Large intestine (tissue), 12 donors: ENCODE results near the gene CCL7. TPM values are rescaled to one million over a fixed set of nuclear protein-coding genes. Genes with fewer than 3 reads are reported as not detected.
"Not testable (repeated sequence)": the region's sequence is repeated elsewhere in the genome, so short reads cannot be mapped to it uniquely, and the experiment has no call there.

Source experiments
- DNase-seq, 2 donors: peaks; one replicate each; pipeline versions ENCODE4 v3.0.0 to v3.0.0-alpha.2; 2013
- H3K27ac ChIP-seq: one replicate; pipeline ENCODE4 v1.5.1; 2013; ENCODE audit warnings: low read length
- H3K27me3 ChIP-seq: 2 replicates; pipeline ENCODE4 v1.6.1; 2013; ENCODE audit warnings: low read length; ENCODE audit not compliant: control insufficient read depth, insufficient read depth
- H3K36me3 ChIP-seq: 2 replicates; pipeline ENCODE4 v1.6.1; 2013; ENCODE audit warnings: low read length; ENCODE audit not compliant: control insufficient read depth, insufficient read depth
- H3K4me1 ChIP-seq: one replicate; pipeline ENCODE4 v1.6.1; 2013; ENCODE audit warnings: low read length; ENCODE audit not compliant: control insufficient read depth, insufficient read depth
- H3K4me3 ChIP-seq: one replicate; pipeline ENCODE4 v1.5.1; 2013; ENCODE audit warnings: low read length
- H3K9me3 ChIP-seq: one replicate; pipeline ENCODE4 v1.6.1; 2013; ENCODE audit warnings: mild to moderate bottlenecking, low read depth, low read length, moderate library complexity; ENCODE audit not compliant: control insufficient read depth
- WGBS: methylation state at CpG from one replicate; pipeline ENCODE4 v1.1.5; 2013; ENCODE audit warnings: low lambda C conversion rate; ENCODE audit not compliant: insufficient coverage; 5-methylcytosine and 5-hydroxymethylcytosine counted together
- long read RNA-seq, 11 donors: transcript quantifications; one replicate each; lab custom pipeline, GENCODE V29; 2026
- polyA plus RNA-seq: library from polyadenylated mRNA; unstranded; fragments of 120-200 nt; gene quantifications from one replicate; pipeline ENCODE4 v1.2.1, GENCODE V29; 2013

Gene CCL7
- not detected for polyA plus RNA-seq
- long read RNA-seq, donor 1, result 0 reads
- long read RNA-seq, donor 2, result 0 reads
- long read RNA-seq, donor 3, result 0 reads
- long read RNA-seq, donor 4, result 0 reads
- long read RNA-seq, donor 5, result 0 reads
- long read RNA-seq, donor 6, result 0 reads
- long read RNA-seq, donor 7, result 0 reads
- long read RNA-seq, donor 8, result 0 reads
- long read RNA-seq, donor 9, result 0 reads
- long read RNA-seq, donor 10, result 0 reads
- long read RNA-seq, donor 11, result 0 reads

DNA sequence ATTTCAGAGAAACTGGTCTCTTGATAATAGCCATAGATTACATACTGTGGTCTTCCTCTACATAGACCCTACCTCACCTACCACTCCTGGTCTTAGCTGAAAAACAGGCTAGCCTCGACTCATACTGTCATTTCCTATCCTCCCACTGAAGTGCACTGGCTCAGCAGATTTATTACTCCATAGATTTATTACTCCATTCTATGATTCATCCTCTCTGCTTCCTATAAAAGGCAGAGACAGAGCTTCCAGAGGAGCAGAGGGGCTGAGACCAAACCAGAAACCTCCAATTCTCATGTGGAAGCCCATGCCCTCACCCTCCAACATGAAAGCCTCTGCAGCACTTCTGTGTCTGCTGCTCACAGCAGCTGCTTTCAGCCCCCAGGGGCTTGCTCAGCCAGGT is at the start of gene CCL7:
Gene CCL7, plus strand, starts transcription at position 253 of the 400 bp plus-strand sequence. Its CDS starts 70 bp downstream, at position 323.
- H3K27ac ChIP-seq, result no peak within 1 kb of the TSS
- H3K36me3 ChIP-seq, result no peaks in the 10 kb centered on the region
- peaks cover 15% of the 10 kb centered on the region for H3K27me3 ChIP-seq
- WGBS, result no CpG with 5 or more reads among the region's 1 CpG
- no peak for DNase-seq
- H3K9me3 ChIP-seq, result no peaks in the 10 kb centered on the region
- no peak within 1 kb of the TSS for H3K4me3 ChIP-seq
- H3K4me1 ChIP-seq, result no peaks in the 10 kb centered on the region

DNA sequence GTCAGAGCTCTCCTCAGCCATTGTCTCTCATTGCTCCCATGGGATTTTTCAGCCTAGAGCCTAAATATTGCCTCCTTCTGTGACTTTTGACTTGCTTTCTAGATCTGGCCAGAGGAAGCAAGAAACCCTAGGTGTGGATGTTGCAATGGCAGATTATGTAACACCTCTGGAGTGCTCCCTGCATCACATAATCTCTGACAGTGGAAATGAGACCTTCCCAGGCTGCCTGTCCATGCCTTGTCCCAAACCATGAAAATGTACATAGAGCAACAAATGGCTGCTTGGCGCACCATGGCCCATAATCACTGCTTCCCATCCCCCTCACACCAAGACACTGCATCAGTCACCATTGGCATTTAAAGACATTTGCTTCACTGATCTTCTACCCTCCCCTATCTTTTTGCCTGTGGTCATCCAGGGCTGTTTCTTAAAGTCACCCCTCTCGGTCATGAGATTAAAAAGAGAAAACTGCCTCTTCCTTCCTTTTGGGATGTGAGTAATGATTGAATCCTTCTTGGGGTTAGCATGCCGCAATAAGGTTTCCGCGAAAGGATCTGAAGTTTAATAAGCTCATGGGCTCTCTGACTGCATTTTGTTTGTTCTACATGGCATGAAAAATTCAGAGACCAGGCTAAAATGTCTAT is 49.1 kb upstream of the CCL7 start:
- no peak for DNase-seq
- Histone ChIP-seq H3K9me3 (no peaks in the 10 kb centered on the region), H3K4me1 (no peaks in the 10 kb centered on the region), H3K4me3 (no peak overlapping the region), H3K36me3 (no peaks in the 10 kb centered on the region), H3K27me3 (peaks cover 4% of the 10 kb centered on the region), H3K27ac (no peak overlapping the region)
- WGBS, result no CpG with 5 or more reads among the region's 5 CpGs

- no peak overlapping the region for H3K4me3 ChIP-seq
- DNase-seq, result no peak
- no peaks in the 10 kb centered on the region for H3K9me3 ChIP-seq
- no peaks in the 10 kb centered on the region for H3K4me1 ChIP-seq
- no CpG with 5 or more reads among the region's 4 CpGs for WGBS
- peaks cover 4% of the 10 kb centered on the region for H3K27me3 ChIP-seq
- no peaks in the 10 kb centered on the region for H3K36me3 ChIP-seq
- H3K27ac ChIP-seq, result no peak overlapping the region
Measured at GRCh38 chr17:34221411-34221810, 48.6 kb upstream of the CCL7 start.

DNA sequence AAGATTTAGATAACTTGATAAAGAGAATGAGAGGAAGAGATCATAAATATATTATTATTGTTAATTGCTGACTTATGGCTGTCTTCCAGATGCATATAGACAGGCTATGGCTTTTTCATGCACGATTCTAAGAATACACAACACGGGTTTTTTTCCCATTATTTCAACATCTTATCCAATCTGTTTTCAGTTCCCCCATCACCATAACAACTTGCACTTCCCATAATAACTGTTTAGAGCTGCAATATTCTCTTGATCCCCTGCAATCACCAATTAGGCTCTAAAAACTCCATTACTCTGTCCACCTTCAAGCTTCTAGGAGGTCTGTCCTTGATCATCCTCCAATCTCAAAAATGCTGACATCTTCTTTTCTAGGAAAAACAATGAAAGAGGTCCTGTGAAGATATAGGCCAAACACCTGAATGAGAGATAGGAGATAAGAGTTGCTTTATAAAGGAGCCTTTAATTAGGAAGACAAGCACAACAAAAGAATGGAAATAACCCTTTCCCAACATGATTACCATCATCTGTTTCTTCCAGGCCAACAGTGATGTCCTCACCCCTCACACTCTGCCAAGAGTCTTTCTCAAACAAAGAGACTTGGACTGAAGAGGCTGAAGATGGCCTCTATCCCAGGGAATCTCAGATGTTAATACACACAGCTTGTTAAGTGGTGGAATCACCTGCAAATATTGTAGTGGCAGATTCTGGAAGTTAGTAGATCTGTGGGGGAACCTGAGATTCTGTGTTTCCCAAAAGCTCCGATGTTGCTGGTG is 47.1 kb upstream of the CCL7 start:
- DNase-seq, result no peak
- no peaks in the 10 kb centered on the region for H3K9me3 ChIP-seq
- no peaks in the 10 kb centered on the region for H3K36me3 ChIP-seq
- H3K4me1 ChIP-seq, result no peaks in the 10 kb centered on the region
- H3K27ac ChIP-seq, result no peak overlapping the region
- peaks cover 4% of the 10 kb centered on the region for H3K27me3 ChIP-seq
- 100% methylated on average over 2 of the region's 3 CpGs for whole genome bisulfite sequencing
- no peak overlapping the region for H3K4me3 ChIP-seq

DNA sequence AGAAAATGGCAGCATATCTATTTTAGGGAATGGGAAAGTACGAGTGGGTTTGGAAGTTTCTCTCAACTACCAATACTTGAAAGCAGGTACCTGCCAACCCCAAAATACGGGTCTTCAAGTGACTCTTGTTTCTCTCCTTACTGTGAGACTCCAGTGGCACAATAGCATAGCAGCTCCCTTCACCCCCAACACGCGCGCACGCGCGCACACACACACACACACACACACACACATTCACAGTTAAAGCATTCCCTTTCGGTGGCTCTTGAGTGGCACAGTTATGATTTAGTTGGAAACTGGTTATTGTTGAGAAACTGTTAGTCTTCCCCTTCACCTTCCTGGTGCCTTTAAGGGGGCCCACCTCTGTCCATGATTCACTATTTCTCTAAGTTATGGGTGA is 45.0 kb upstream of the CCL7 start:
- no peak for DNase-seq
- Histone ChIP-seq H3K4me3 (no peak overlapping the region), H3K36me3 (no peaks in the 10 kb centered on the region), H3K27me3 (peaks cover 4% of the 10 kb centered on the region), H3K4me1 (no peaks in the 10 kb centered on the region), H3K9me3 (no peaks in the 10 kb centered on the region), H3K27ac (no peak overlapping the region)
- no CpG with 5 or more reads among the region's 9 CpGs for WGBS

DNA sequence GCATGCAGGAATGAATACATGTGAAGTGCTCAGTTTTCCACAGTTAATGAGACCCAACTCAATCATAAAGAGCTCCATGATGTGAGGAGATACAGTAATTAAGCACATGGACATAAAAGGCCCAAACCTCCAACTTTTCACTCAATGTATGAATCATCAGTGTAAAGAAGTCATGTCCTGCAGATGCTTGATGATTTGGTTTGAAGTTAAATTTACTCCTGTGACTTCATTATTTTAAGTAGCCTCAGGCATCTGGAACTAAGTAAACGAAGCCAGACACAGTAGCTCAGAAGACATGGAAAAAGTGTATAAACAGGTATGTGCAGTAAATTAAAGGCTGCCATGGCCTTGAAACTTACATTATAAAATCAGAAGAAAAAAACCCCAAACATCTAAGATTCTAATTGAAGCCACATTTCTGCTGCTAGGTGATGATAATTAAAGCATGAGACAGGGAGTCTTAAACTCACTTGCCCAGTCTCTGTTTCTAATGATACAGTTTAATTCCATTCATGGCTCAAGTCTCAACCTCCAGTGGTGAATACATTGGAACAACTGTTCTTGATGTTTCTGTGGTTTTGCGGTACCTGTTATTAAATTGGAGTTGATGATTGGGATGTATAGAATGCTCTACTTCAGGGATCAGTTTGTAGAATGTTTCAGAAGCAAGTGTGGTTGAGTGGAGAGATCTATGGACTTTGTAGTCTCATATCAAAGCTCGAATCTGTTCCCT is 43.8 kb upstream of the CCL7 start:
- no peaks in the 10 kb centered on the region for H3K36me3 ChIP-seq
- no peak overlapping the region for H3K27ac ChIP-seq
- no peaks in the 10 kb centered on the region for H3K27me3 ChIP-seq
- H3K4me1 ChIP-seq, result no peaks in the 10 kb centered on the region
- no peak overlapping the region for H3K4me3 ChIP-seq
- WGBS, result no CpG with 5 or more reads among the region's 3 CpGs
- H3K9me3 ChIP-seq, result no peaks in the 10 kb centered on the region
- no peak for DNase-seq

GRCh38 chr17:34226744-34227034 is 43.3 kb upstream of the CCL7 start:
- Histone ChIP-seq H3K36me3 (no peaks in the 10 kb centered on the region), H3K9me3 (no peaks in the 10 kb centered on the region), H3K27me3 (no peaks in the 10 kb centered on the region), H3K4me1 (no peaks in the 10 kb centered on the region), H3K27ac (no peak overlapping the region), H3K4me3 (no peak overlapping the region)
- no peak for DNase-seq

DNA sequence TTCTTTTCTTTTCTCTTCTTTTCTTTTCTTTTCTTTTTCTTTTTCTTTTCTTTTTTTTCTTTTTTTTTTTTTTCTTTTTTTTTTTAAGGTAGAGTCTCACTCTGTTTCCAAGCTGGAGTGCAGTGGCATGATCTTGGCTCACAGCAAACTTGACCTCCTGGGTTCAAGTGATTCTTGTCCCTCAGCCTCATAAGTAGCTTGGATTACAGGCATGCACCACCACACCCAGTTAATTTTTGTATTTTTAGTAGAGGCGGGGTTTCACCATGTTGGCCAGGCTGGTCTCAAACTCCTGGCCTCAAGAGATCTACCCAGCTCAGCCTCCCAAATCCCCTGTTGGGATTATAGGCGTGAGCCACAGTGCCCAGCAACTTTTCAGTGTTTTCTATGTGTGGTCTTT is 42.7 kb upstream of the CCL7 start:
- H3K4me3 ChIP-seq, DNase-seq, H3K9me3 ChIP-seq, H3K27ac ChIP-seq, H3K27me3 ChIP-seq, H3K36me3 ChIP-seq, H3K4me1 ChIP-seq: not testable (repeated sequence)
- WGBS, result no CpG with 5 or more reads among the region's 2 CpGs

DNA sequence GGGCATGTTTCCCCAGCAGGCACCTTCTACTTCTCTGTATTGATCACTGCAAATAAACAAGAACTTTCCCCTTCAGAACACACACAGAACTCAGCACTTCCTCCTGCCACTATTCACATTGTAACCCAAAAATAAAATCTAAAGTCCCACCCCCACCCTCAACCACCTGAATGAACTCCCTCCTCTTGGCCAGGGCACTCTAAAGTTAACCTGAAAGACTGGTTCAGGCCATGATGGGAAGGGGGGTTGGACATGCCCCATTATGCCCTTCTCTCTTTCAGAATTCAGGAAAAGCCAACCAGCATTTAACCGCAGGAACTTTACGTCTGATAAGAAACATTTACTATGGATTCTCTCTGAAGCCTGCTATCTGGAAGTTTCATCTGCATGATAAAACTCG is 42.3 kb upstream of the CCL7 start:
- H3K27ac ChIP-seq, result no peak overlapping the region
- 43% methylated on average over 1 of the region's 3 CpGs for WGBS
- no peak for DNase-seq
- no peaks in the 10 kb centered on the region for H3K9me3 ChIP-seq
- no peaks in the 10 kb centered on the region for H3K4me1 ChIP-seq
- no peak overlapping the region for H3K4me3 ChIP-seq
- no peaks in the 10 kb centered on the region for H3K27me3 ChIP-seq
- H3K36me3 ChIP-seq, result no peaks in the 10 kb centered on the region

DNA sequence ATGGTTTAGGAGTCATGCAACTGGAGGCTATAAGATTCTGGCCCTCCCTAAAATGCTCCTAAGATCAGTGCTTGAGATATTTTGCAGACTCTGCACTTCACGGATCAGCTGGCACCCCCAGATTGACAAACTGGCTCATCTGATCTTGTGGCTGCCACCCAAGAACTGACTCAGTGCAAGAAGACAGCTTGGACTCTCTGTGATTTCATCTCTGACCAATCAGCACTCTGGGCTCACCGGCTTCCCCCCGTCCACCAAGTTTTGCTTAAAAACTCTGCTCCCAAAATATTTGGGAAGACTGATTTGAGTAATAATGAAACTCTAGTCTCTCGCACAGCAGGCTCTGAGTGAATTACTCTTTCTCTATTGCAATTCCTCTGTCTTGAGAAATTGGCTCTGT is 41.2 kb upstream of the CCL7 start:
- Histone ChIP-seq H3K9me3 (no peaks in the 10 kb centered on the region), H3K4me1 (no peaks in the 10 kb centered on the region), H3K36me3 (no peaks in the 10 kb centered on the region), H3K27ac (no peak overlapping the region), H3K4me3 (no peak overlapping the region), H3K27me3 (no peaks in the 10 kb centered on the region)
- no CpG with 5 or more reads among the region's 4 CpGs for WGBS
- DNase-seq, result no peak
